ENCODE measurements around the gene JAG2. TPM values are rescaled to one million over a fixed set of nuclear protein-coding genes. Genes with fewer than 3 reads are reported as not detected.
"Not testable (repeated sequence)": the region's sequence is repeated elsewhere in the genome, so short reads cannot be mapped to it uniquely, and the experiment has no call there.

The JAG2 gene
- total RNA-seq, 1 donor from 2014 or later = 5.7 TPM

GRCh38 chr14:105117710-105118385 is 50.7 kb downstream of the JAG2 start:
- no peak for TF ChIP-seq CTCF (conservative IDR thresholded peaks at IDR 0.05; ENCODE audit: low read depth, low read length)
- no peak overlapping the region for H3K4me3 ChIP-seq (ENCODE audit: low read depth, low read length)
- DNase-seq (ENCODE audit: low read depth) = no peak

GRCh38 chr14:105117257-105117646 is 51.3 kb downstream of the JAG2 start:
- DNase-seq (ENCODE audit: low read depth) = no peak
- no peak for TF ChIP-seq CTCF (conservative IDR thresholded peaks at IDR 0.05; ENCODE audit: low read depth, low read length)
- H3K4me3 ChIP-seq (ENCODE audit: low read depth, low read length) = no peak overlapping the region

GRCh38 chr14:105116451-105117256 is 51.9 kb downstream of the JAG2 start:
- TF ChIP-seq CTCF (conservative IDR thresholded peaks at IDR 0.05; ENCODE audit: low read depth, low read length) = no peak
- DNase-seq (ENCODE audit: low read depth) = no peak
- H3K4me3 ChIP-seq (ENCODE audit: low read depth, low read length) = no peak overlapping the region

- not testable (repeated sequence) for DNase-seq (ENCODE audit: low read depth); H3K4me3 ChIP-seq (ENCODE audit: low read depth, low read length)
Observed at GRCh38 chr14:105109243-105109642, 59.3 kb downstream of the JAG2 start.

- no peak for DNase-seq (ENCODE audit: low read depth)
- TF ChIP-seq CTCF (conservative IDR thresholded peaks at IDR 0.05; ENCODE audit: low read depth, low read length) = no peak
- H3K4me3 ChIP-seq (ENCODE audit: low read depth, low read length) = no peak overlapping the region
Observed at GRCh38 chr14:105108516-105108864, 60.1 kb downstream of the JAG2 start.

- TF ChIP-seq CTCF (conservative IDR thresholded peaks at IDR 0.05; ENCODE audit: low read depth, low read length) = no peak
- no peak for DNase-seq (ENCODE audit: low read depth)
- no peak overlapping the region for H3K4me3 ChIP-seq (ENCODE audit: low read depth, low read length)
Observed at GRCh38 chr14:105107781-105108515, 60.6 kb downstream of the JAG2 start.

- no peak for TF ChIP-seq CTCF (conservative IDR thresholded peaks at IDR 0.05; ENCODE audit: low read depth, low read length)
- no peak for DNase-seq (ENCODE audit: low read depth)
- no peak overlapping the region for H3K4me3 ChIP-seq (ENCODE audit: low read depth, low read length)
Observed at GRCh38 chr14:105107351-105107750, 61.2 kb downstream of the JAG2 start.

Measured in epithelial cell of proximal tubule (primary cell).